Right lobe of liver (tissue), 4 donors: ENCODE data around the gene LRRC45.

Experiments
- CTCF ChIP-seq, 4 donors: fragments of 200-600 bp in 3 of 4; fragments of 450-650 bp in 1 of 4; IDR thresholded peaks; one replicate each; pipeline versions ENCODE4 v1.5.1 to v1.8.0; 2016 to 2022; ENCODE audit warnings: antibody characterized with exemption in 4 of 4, mild to moderate bottlenecking in 2 of 4
- POLR2A ChIP-seq: fragments of 450-650 bp; IDR thresholded peaks from one replicate; pipeline ENCODE4 v1.6.1; 2017; ENCODE audit warnings: antibody characterized with exemption, mild to moderate bottlenecking
- donor health status: DM: no; HTN: no; CAD: no.
- donor health status: DM: no; HTN: no; CAD: no.
- donor health status: DM: no; HTN: yes; CAD: no.

DNA sequence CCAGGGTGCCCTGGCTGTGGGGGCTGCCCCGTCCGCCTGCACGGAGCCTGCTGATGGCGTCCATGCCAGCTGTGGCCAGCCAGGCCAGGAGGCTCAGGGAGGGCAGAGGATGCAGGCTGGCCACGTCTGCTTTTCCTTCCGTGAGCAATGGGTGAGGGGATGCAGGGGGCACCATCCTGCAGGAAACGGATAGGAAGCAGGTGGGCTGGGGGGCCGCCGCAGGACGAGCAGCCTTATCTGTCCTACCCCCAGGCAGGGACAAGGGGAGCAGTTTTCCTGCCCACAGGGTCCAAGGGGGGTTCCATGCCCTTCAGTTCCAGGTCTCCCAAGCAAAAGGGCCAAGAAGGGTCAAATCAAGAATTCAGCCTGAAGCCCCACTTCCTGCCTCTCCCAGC is 35.7 kb downstream of the LRRC45 start:
- TF ChIP-seq CTCF (IDR thresholded peaks at IDR 0.05) (no peak), POLR2A (no peak)
